ENCODE measurements around the gene AARS2. TPM values are rescaled to one million over a fixed set of nuclear protein-coding genes. Genes with fewer than 3 reads are reported as not detected.

The AARS2 gene
- total RNA-seq, 4 donors from 2014 or later, result 6.6 to 10.2 (median 7.8) TPM

DNA sequence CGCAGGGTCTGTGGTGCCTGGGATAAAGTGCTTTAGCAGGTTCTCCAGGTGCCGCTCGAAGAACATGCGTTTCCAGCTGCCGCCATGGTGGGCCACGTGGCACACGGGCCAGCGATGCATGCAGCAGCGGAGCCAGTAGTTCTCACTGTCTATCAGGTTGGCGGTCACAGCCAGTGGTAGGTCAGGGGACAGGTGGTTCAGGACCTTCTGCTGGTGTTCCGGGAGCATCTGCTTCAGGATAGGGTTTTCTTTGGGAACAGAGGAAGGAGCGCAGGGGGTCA, 26.9 kb downstream of the AARS2 start:
- H3K36me3 ChIP-seq, result no peaks in the 10 kb centered on the region
- no peak for TF ChIP-seq POLR2AphosphoS5 (IDR thresholded peaks at IDR 0.05)
- TF ChIP-seq, protein P1, sequence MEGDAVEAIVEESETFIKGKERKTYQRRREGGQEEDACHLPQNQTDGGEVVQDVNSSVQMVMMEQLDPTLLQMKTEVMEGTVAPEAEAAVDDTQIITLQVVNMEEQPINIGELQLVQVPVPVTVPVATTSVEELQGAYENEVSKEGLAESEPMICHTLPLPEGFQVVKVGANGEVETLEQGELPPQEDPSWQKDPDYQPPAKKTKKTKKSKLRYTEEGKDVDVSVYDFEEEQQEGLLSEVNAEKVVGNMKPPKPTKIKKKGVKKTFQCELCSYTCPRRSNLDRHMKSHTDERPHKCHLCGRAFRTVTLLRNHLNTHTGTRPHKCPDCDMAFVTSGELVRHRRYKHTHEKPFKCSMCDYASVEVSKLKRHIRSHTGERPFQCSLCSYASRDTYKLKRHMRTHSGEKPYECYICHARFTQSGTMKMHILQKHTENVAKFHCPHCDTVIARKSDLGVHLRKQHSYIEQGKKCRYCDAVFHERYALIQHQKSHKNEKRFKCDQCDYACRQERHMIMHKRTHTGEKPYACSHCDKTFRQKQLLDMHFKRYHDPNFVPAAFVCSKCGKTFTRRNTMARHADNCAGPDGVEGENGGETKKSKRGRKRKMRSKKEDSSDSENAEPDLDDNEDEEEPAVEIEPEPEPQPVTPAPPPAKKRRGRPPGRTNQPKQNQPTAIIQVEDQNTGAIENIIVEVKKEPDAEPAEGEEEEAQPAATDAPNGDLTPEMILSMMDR (IDR thresholded peaks at IDR 0.05), result no peak
- TF ChIP-seq EP300 (IDR thresholded peaks at IDR 0.05), result no peak
- TF ChIP-seq POLR2A (IDR thresholded peaks at IDR 0.05; ENCODE audit: low read depth), result no peak
- peaks cover 0 to 81% (median 7%) of the 10 kb centered on the region in 4 donors for H3K27me3 ChIP-seq
- no peak for DNase-seq (ENCODE audit: extremely low spot score)
- H3K4me1 ChIP-seq, result no peaks in the 10 kb centered on the region
- intact Hi-C loops (cut with DNase I), result no loop called here
- 78% methylated on average over 5 of the region's 12 CpGs for WGBS
- H3K27ac ChIP-seq (replicated peaks in 1 of 4), result no peak overlapping the region
- H3K9me3 ChIP-seq, result no peaks in the 10 kb centered on the region
- H3K4me3 ChIP-seq, result no peak overlapping the region

DNA sequence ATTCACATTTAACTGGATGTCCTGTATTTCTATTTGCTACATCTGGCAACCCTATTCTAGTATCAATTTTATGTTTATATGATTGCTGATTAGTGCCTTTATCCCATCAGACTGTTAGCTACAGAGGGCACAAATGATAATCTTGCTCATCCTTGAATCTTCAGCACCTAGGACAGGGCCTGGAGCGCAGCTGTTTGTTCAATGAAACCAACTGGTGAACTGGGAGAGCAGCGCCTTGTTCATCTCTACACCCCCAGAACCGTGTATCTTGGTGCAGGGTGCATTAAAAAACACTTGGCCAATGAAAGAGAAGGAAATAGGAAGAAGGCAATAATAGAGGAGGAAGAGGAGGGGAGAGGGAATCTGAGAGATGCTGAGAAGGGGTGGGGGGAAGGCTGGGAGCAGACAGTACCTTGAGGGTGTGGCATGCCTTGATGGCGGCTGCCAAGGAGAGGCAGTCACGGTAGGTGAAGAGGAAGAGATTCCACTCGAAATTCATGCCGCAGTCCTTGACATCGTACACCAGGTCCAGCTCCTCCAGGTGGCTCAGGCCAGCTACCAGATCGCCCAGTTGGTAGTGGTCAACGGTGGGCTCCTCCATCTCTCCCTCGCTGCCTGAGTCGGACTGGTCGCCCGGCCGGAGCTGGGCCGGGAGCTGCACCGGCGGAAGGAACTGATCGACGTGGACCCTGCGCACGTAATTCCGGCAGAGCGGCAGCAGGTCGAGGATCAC, 27.4 kb downstream of the AARS2 start:
- DNase-seq (ENCODE audit: extremely low spot score), result no peak
- whole genome bisulfite sequencing, result 63% methylated on average over 21 of the region's 25 CpGs
- intact Hi-C loops (cut with DNase I), result no loop called here
- Histone ChIP-seq H3K4me1 (no peaks in the 10 kb centered on the region), H3K27me3 (peaks cover 0 to 80% (median 7%) of the 10 kb centered on the region in 4 donors), H3K27ac (replicated peaks in 1 of 4) (no peak overlapping the region), H3K9me3 (no peaks in the 10 kb centered on the region), H3K4me3 (no peak overlapping the region), H3K36me3 (no peaks in the 10 kb centered on the region)
- TF ChIP-seq POLR2AphosphoS5 (IDR thresholded peaks at IDR 0.05) (no peak), EP300 (IDR thresholded peaks at IDR 0.05) (no peak), POLR2A (IDR thresholded peaks at IDR 0.05; ENCODE audit: low read depth) (no peak)
- TF ChIP-seq, protein P1 (IDR thresholded peaks at IDR 0.05), result no peak

DNA sequence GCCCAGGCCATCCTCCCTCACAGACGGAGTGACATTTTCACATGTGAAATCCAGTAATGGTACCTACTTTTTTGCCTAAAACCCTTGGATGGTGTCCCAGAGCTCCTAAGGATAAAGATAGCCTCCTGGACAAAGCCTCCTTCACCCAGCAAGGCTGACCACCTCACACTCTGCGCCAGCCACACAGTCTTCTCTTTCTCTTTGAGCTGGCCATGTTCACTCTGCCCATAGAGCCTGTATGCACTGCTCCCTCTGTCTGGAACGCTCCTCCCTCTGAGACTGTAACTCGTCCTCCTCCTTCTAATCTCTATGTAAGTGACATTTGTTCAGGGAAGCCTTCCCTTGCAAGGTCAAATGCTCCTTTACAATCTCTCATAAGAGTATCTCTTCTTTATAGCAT, 28.3 kb downstream of the AARS2 start:
- no peak overlapping the region for H3K27ac ChIP-seq (replicated peaks in 1 of 4)
- no peaks in the 10 kb centered on the region for H3K9me3 ChIP-seq
- intact Hi-C loops (cut with DNase I), result no loop called here
- DNase-seq (ENCODE audit: extremely low spot score), result no peak
- no peaks in the 10 kb centered on the region for H3K4me1 ChIP-seq
- peaks cover 0 to 79% (median 5%) of the 10 kb centered on the region in 4 donors for H3K27me3 ChIP-seq
- H3K4me3 ChIP-seq, result no peak overlapping the region
- H3K36me3 ChIP-seq, result no peaks in the 10 kb centered on the region
- 62% methylated on average over 4 of the region's 4 CpGs for WGBS
- no peak for TF ChIP-seq POLR2A (IDR thresholded peaks at IDR 0.05; ENCODE audit: low read depth)
- TF ChIP-seq EP300 (IDR thresholded peaks at IDR 0.05), result no peak
- TF ChIP-seq, protein P1 (IDR thresholded peaks at IDR 0.05), result no peak
- no peak for TF ChIP-seq POLR2AphosphoS5 (IDR thresholded peaks at IDR 0.05)

DNA sequence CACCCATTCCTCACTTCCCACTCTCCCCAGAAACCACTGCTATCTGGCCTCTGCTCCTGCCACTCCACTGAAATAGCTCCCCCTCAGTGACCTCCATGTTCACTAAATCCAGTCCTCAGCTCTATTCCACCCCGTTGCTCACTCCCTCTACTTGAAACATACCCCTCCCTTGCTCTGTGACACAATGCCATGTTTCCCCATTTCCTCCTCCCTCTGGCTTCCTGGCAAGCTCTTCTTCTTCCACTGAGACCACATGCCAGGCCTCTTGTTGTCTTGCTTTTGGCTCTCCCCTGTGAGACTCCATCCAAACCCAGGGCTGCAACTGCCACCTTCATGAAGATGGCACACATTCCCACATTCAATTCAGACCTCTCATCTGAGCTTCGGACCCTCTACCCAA, 29.0 kb downstream of the AARS2 start:
- WGBS, result 47% methylated on average over 2 of the region's 2 CpGs
- H3K4me3 ChIP-seq, result no peak overlapping the region
- no peak overlapping the region for H3K27ac ChIP-seq (replicated peaks in 1 of 4)
- TF ChIP-seq POLR2A (IDR thresholded peaks at IDR 0.05; ENCODE audit: low read depth), result no peak
- TF ChIP-seq, protein P1 (IDR thresholded peaks at IDR 0.05), result no peak
- no peak for TF ChIP-seq POLR2AphosphoS5 (IDR thresholded peaks at IDR 0.05)
- TF ChIP-seq EP300 (IDR thresholded peaks at IDR 0.05), result no peak
- H3K9me3 ChIP-seq, result no peaks in the 10 kb centered on the region
- H3K36me3 ChIP-seq, result no peaks in the 10 kb centered on the region
- intact Hi-C loops (cut with DNase I), result no loop called here
- DNase-seq (ENCODE audit: extremely low spot score), result no peak
- H3K27me3 ChIP-seq, result peaks cover 0 to 75% (median 1%) of the 10 kb centered on the region in 4 donors
- H3K4me1 ChIP-seq, result no peaks in the 10 kb centered on the region
